Memory B cell (primary cell): Measurements from ENCODE around the gene KLHL28.

Source experiments
- ATAC-seq: fragments of 150-1000 bp; cut with Tn5 transposase; 2 replicates; pipeline ENCODE4 v1.10.0; 2021; ENCODE audit warnings: low read depth, mild to moderate bottlenecking, moderate library complexity
- DNase-seq, 2 donors: peaks; one replicate each; pipeline ENCODE4 v3.0.0; 2022; ENCODE audit warnings: low spot score in 2 of 2
- H3K27ac Mint-ChIP-seq: one replicate; pipeline ENCODE4 v1.8.0; 2022; ENCODE audit warnings: mild to moderate bottlenecking, moderate library complexity, mixed read lengths
- H3K27me3 Mint-ChIP-seq: one replicate; pipeline ENCODE4 v1.8.0; 2022; ENCODE audit warnings: mixed read lengths
- H3K36me3 Mint-ChIP-seq: one replicate; pipeline ENCODE4 v1.8.0; 2022; ENCODE audit warnings: mild to moderate bottlenecking, mixed read lengths
- H3K4me1 Mint-ChIP-seq: one replicate; pipeline ENCODE4 v1.8.0; 2022; ENCODE audit warnings: mixed read lengths
- H3K4me3 Mint-ChIP-seq: one replicate; pipeline ENCODE4 v1.8.0; 2022; ENCODE audit warnings: mild to moderate bottlenecking, moderate library complexity, mixed read lengths
- H3K9me3 Mint-ChIP-seq: one replicate; pipeline ENCODE4 v1.8.0; 2022; ENCODE audit warnings: mixed read lengths

Gene KLHL28, protein sequence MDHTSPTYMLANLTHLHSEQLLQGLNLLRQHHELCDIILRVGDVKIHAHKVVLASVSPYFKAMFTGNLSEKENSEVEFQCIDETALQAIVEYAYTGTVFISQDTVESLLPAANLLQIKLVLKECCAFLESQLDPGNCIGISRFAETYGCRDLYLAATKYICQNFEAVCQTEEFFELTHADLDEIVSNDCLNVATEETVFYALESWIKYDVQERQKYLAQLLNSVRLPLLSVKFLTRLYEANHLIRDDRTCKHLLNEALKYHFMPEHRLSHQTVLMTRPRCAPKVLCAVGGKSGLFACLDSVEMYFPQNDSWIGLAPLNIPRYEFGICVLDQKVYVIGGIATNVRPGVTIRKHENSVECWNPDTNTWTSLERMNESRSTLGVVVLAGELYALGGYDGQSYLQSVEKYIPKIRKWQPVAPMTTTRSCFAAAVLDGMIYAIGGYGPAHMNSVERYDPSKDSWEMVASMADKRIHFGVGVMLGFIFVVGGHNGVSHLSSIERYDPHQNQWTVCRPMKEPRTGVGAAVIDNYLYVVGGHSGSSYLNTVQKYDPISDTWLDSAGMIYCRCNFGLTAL

DNA sequence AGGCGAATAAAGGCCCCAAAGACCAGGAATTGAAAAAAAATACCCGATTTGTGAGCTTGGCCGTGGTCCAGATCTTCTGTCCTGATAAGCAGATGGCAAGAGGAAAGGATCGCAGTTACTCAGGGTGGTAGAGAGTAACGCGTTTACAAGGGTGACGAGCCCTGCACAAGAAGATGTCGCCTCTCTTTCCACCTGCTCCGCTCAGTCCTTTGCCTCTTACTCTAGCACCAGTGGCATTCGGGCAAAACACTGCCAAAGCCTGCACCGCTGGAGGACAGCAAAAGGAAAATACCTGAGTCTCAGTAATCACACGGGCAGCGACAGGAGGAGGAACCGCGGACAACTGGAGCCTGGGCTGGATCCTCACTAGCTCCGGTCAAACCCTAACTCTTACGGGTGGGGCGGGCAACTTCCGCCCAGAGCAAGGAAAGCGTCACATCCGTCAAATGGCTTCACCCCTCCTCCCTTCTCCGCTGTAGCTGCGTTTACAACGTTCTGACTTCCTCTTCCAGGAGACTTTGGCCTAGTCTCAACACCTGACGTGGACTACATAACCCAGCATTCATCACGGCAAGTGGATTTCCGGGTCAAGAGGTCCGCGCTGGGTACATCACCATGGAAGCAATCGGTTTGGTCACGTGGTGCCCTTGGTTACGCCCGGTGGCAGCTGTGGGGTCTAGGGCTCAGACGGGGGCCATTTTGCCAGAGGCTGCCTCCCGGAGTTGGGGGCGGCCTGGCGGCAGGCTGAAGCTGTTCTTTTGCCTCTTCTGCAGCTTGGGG is at the start of gene KLHL28, which contains the start of gene TOGARAM1:
KLHL28 (minus strand) TSS at position 394 of the 780 bp plus-strand sequence. CDS start 16,019 bp downstream, outside the sequence.
TOGARAM1 (plus strand) TSS at position 637 of the 780 bp plus-strand sequence. CDS start 232 bp downstream, outside the sequence.
- H3K27me3 Mint-ChIP-seq, result no peaks in the 10 kb centered on the region
- ATAC-seq, result peak; percentile 87
- no peak within 1 kb of the TSS for H3K4me3 Mint-ChIP-seq
- H3K9me3 Mint-ChIP-seq, result no peaks in the 10 kb centered on the region
- DNase-seq, result peak; percentile 90 to 95
- peaks cover 36% of the 10 kb centered on the region for H3K4me1 Mint-ChIP-seq
- peaks cover 7% of the 10 kb centered on the region for H3K36me3 Mint-ChIP-seq
- no peak within 1 kb of the TSS for H3K27ac Mint-ChIP-seq

GRCh38 chr14:45003924-45004323 is 42.2 kb upstream of the KLHL28 start:
- H3K4me1 Mint-ChIP-seq, result no peaks in the 10 kb centered on the region
- H3K4me3 Mint-ChIP-seq, result no peak overlapping the region
- ATAC-seq (no peak), DNase-seq (no peak)
- H3K27me3 Mint-ChIP-seq, result no peaks in the 10 kb centered on the region
- no peak overlapping the region for H3K27ac Mint-ChIP-seq
- no peaks in the 10 kb centered on the region for H3K9me3 Mint-ChIP-seq
- peaks cover 16% of the 10 kb centered on the region for H3K36me3 Mint-ChIP-seq

DNA sequence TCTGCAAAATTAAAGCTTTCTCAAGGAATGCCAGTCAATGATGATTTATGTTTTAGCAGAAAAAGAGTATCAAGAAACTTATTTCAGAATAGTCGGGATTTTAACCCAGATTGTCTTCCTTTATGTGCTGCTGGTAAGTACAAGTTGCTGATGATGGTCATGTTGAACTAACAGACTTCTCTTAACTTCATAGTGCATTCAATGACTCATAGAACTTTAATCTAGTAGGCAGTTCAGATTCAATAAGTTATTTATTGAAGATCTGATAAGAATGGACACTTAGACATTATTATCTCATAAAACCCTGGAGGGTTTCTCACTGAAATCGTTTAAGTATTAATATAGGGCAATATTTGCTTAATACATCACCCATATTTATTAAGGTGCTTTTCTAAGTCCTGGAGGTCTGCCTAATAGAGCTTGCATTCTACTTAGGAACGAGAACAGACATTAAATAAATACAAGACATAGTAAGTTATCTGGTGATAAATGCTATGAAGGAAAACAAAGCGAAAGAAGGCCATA is 34.1 kb upstream of the KLHL28 start:
- H3K9me3 Mint-ChIP-seq, result peaks cover 2% of the 10 kb centered on the region
- H3K36me3 Mint-ChIP-seq, result peaks cover 27% of the 10 kb centered on the region
- H3K4me1 Mint-ChIP-seq, result no peaks in the 10 kb centered on the region
- no peak for ATAC-seq
- DNase-seq, result no peak
- no peak overlapping the region for H3K27ac Mint-ChIP-seq
- H3K27me3 Mint-ChIP-seq, result no peaks in the 10 kb centered on the region
- H3K4me3 Mint-ChIP-seq, result no peak overlapping the region

DNA sequence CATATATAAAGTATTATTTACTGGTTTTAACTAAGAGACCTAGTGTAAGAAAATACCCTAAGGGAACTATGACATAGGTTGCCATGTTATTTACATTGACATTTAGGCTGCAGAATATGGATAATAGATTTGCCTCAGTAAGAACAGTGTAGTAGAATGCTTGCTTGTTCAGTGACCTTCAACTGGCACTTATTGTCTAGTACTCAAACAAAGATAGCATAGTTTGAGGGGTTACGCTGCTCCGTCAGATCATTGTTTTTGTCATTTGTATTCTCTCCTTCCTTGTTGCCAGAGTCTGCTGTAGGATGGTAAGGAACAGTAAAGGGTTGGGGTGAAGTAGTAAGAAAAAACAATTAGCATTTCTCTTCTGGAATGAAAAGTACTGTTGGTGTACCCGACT is 33.4 kb upstream of the KLHL28 start:
- no peak for DNase-seq
- peaks cover 24% of the 10 kb centered on the region for H3K36me3 Mint-ChIP-seq
- no peak for ATAC-seq
- peaks cover 2% of the 10 kb centered on the region for H3K9me3 Mint-ChIP-seq
- no peak overlapping the region for H3K4me3 Mint-ChIP-seq
- H3K27me3 Mint-ChIP-seq, result no peaks in the 10 kb centered on the region
- no peak overlapping the region for H3K27ac Mint-ChIP-seq
- H3K4me1 Mint-ChIP-seq, result peaks cover 3% of the 10 kb centered on the region

DNA sequence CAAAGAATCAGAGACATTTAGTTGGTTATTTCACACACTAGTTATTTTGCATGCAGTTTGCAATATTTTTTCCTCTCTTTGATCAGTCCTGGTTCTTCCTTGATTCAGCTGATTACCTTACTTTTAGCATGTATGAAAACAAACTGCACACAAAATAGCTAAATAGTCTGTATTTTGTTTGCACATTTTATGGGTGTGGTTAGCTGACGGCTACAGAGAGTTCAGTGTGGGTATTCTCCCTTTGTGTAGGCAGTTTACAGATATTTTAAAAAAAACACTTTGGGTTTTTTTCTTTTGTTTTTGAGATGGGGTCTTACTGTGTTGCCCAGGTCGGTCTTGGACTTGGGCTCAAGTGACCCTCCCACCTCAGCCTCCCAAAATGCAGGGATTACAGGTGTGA is 28.8 kb upstream of the KLHL28 start:
- peaks cover 7% of the 10 kb centered on the region for H3K9me3 Mint-ChIP-seq
- H3K27me3 Mint-ChIP-seq, result no peaks in the 10 kb centered on the region
- ATAC-seq (no peak), DNase-seq (no peak)
- peaks cover 9% of the 10 kb centered on the region for H3K36me3 Mint-ChIP-seq
- H3K4me1 Mint-ChIP-seq, result peaks cover 9% of the 10 kb centered on the region
- no peak overlapping the region for H3K27ac Mint-ChIP-seq
- H3K4me3 Mint-ChIP-seq, result no peak overlapping the region

GRCh38 chr14:44989497-44990440 is 28.0 kb upstream of the KLHL28 start:
- no peak overlapping the region for H3K4me3 Mint-ChIP-seq
- H3K9me3 Mint-ChIP-seq, result peaks cover 7% of the 10 kb centered on the region
- H3K36me3 Mint-ChIP-seq, result peaks cover 9% of the 10 kb centered on the region
- peak; percentile 39 for ATAC-seq
- H3K27me3 Mint-ChIP-seq, result no peaks in the 10 kb centered on the region
- H3K27ac Mint-ChIP-seq, result peak overlapping the region; percentile 32
- H3K4me1 Mint-ChIP-seq, result peaks cover 9% of the 10 kb centered on the region
- no peak for DNase-seq

- Mint-ChIP-seq H3K27me3 (no peaks in the 10 kb centered on the region), H3K36me3 (peaks cover 9% of the 10 kb centered on the region), H3K27ac (no peak overlapping the region), H3K9me3 (peaks cover 7% of the 10 kb centered on the region), H3K4me3 (no peak overlapping the region), H3K4me1 (peaks cover 9% of the 10 kb centered on the region)
- no peak for DNase-seq
- ATAC-seq, result no peak
These were observed 26.9 kb upstream of the KLHL28 start for GRCh38 chr14:44988694-44989093.

- Mint-ChIP-seq H3K27ac (no peak overlapping the region), H3K4me1 (peaks cover 14% of the 10 kb centered on the region), H3K27me3 (no peaks in the 10 kb centered on the region), H3K36me3 (peaks cover 7% of the 10 kb centered on the region), H3K9me3 (no peaks in the 10 kb centered on the region), H3K4me3 (no peak overlapping the region)
- DNase-seq (no peak), ATAC-seq (no peak)
These were observed 20.8 kb upstream of the KLHL28 start for GRCh38 chr14:44982594-44982993.

DNA sequence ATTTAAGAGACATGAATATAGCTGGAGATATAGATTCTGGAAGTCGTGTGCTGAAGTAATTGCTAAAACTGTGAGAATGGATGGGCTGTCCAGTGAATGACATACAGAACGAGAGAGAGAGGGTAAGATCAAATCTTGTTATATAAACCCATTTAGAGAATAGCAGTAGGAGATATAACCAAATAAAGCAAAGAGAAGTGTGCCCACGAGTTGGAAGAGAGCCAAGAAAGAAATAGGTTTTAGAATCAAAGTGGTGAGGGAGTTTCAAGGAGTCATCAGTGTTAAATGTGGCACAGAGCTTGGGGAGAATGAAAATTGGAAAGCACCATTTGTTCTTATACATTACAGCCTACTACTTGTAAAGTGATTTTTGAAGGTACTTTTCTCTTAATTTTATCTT is 19.5 kb upstream of the KLHL28 start:
- Mint-ChIP-seq H3K4me3 (no peak overlapping the region), H3K36me3 (peaks cover 8% of the 10 kb centered on the region), H3K4me1 (peaks cover 15% of the 10 kb centered on the region), H3K27me3 (no peaks in the 10 kb centered on the region), H3K27ac (no peak overlapping the region), H3K9me3 (no peaks in the 10 kb centered on the region)
- no peak for DNase-seq
- ATAC-seq, result no peak

DNA sequence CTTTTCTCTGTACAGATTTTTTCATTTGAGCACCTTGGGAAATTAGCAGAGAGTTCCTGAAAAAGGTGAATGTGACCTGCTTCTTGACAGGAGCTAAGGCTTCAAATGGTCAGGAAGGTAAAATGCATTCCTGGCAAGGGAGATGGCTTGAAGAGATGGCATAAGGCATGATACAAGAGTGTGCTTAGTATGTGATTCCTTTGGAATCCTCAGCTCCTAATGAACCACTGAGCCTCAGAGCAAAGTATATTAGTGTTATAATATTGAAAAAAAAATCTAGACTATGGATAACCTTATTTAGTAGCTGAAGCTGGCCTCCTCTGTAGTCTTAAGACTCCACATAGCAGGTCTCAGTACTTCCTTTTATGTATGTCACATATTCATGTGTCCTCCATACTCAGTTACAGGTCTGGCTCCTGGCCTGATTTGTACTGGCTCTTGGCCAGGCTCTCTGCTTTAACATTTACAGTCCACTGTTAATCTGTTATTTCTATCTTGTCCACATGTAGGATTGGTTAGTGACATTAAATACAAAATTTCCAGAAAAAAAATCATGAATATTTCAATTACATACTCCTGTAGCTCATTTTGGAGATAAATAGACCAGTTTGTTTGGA is 18.1 kb upstream of the KLHL28 start:
- H3K27me3 Mint-ChIP-seq, result no peaks in the 10 kb centered on the region
- no peaks in the 10 kb centered on the region for H3K9me3 Mint-ChIP-seq
- no peak overlapping the region for H3K27ac Mint-ChIP-seq
- H3K4me3 Mint-ChIP-seq, result no peak overlapping the region
- peaks cover 13% of the 10 kb centered on the region for H3K36me3 Mint-ChIP-seq
- H3K4me1 Mint-ChIP-seq, result peaks cover 18% of the 10 kb centered on the region
- ATAC-seq (no peak), DNase-seq (no peak)

DNA sequence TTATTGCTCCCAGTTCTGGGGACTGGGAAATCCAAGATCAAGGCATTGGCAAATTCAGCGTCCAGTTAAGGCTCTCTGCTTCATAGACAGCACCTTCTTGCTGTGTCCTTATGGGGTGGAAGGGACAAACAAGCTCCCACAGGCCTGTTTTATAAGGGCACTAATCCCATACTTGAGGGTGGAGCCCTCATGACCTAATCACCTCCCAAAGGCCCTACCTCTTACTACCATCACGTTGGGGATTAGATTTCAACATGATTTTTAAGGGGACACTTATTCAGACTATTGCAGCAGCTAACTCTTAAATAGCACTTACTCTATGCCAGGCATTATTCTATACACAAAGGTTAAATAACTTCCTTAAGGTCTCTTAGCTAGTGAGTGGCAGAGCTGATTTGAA is 17.5 kb upstream of the KLHL28 start:
- Mint-ChIP-seq H3K27ac (no peak overlapping the region), H3K36me3 (peaks cover 13% of the 10 kb centered on the region), H3K4me3 (no peak overlapping the region), H3K27me3 (no peaks in the 10 kb centered on the region), H3K9me3 (no peaks in the 10 kb centered on the region), H3K4me1 (peaks cover 18% of the 10 kb centered on the region)
- DNase-seq, result no peak
- no peak for ATAC-seq

DNA sequence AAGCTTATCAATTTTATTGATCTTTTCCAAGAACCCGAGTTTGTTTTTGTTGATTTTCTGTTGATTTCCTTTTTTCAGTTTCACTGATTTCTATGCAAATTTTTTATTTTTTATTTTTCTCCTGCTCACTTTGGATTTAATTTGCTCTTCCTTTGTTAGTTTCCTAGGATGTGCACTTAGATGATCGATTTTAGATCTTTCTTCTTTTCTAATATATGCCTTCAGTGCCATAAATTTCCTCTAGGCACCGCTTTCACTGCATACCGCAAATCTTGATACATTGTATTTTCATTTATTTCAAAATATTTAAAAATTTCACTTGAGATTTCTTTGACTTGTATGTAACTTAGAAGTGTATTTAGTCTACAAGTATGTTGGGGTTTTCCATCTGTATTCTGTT is 9.7 kb upstream of the KLHL28 start:
- Mint-ChIP-seq H3K9me3 (peaks cover 27% of the 10 kb centered on the region), H3K27ac (peak overlapping the region; percentile 25)
- DNase-seq, result no peak

GRCh38 chr14:44970907-44971306 is 9.2 kb upstream of the KLHL28 start:
- Mint-ChIP-seq H3K4me3 (no peak overlapping the region), H3K4me1 (peaks cover 34% of the 10 kb centered on the region)
- no peak for ATAC-seq

More for the DNA sequence above, 9.7 kb upstream of the KLHL28 start:
- H3K4me1 Mint-ChIP-seq, result peaks cover 38% of the 10 kb centered on the region
- no peak for ATAC-seq
- no peaks in the 10 kb centered on the region for H3K27me3 Mint-ChIP-seq
- no peak overlapping the region for H3K4me3 Mint-ChIP-seq
- peaks cover 52% of the 10 kb centered on the region for H3K36me3 Mint-ChIP-seq

More at GRCh38 chr14:44970907-44971306, 9.2 kb upstream of the KLHL28 start:
- Mint-ChIP-seq H3K9me3 (peaks cover 27% of the 10 kb centered on the region), H3K27me3 (no peaks in the 10 kb centered on the region), H3K36me3 (peaks cover 48% of the 10 kb centered on the region), H3K27ac (no peak overlapping the region)
- no peak for DNase-seq
